Inflammatory macrophage (primary cell): ENCODE results near the gene TBXA2R.

ENCODE experiments used
- DNase-seq, 2 donors: peaks; one replicate each; pipeline ENCODE4 v3.0.0-alpha.2; 2020 to 2022

The TBXA2R gene

DNA sequence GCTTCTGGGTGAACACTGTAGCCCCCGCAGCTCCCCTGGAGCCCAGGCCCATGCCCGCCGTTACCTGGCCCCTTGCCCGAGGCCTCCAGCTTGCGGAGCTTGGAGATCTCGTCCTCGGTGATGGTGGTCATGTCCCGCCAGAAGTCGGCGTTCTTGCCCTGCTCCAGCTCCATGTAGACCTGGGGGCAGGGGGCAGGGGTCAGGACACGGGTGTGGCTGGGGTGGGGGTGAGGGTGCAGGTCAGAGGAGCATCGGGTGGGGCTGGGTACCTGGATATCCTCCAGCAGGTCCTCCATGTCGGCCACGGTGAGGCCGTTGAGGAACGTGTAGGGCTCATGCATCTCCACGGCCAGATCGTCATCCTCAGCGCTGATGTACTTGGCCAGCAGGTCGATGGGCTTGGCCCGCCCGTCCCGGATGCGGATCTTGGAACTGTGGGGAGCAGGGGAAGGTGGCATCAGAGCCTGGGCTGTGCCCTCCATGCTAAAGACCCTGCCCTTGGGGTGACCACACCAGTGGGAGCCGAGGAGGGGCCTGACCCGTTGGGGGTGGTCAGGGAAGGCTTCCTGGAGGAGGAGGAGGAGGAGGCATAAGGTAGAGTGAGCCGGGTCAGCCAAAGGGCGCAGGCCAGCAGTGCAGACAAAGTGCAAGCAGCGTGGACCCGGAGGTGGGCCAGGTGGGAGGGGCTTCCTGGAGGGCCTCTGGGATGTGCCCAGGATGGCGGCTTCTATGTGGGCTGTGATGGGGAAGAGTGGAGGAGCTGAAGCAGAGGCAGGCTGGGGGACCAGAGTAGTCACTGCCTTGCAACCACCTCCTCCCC lies 12.3 kb upstream of the TBXA2R start:
- no peak for DNase-seq

DNA sequence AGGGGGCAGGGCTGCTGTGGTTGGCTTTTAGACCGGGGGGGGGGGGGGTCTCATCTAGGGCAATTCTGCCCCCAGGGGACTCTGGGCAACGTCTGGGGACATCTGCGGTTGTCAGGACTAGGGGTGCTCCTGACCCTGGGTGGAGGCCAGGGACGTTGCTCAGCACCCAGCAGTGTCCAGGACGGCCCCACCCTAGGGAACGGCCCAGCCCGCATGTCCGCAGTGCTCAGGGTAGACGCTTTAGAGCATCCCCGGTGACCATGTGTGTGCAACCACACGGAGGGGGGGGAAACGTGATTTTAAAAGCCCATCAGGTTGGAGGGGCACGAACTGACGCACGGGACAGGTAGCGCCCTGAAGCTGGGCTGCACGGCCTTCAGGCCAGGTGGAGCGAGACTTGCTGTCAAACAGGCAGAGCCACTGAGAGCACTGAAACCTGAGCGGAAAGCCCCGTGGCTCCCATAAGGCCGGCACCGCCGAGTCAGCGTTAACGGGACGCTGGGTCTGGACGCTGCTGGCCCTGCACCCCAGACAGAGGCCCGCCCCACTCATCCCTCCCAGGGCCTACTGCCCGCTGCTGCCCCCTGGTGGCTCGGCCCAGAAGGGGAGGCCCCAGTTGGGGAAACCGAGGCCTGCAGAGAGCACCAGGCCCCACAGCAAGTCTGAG lies 11.6 kb upstream of the TBXA2R start:
- peak; percentile 51 to 54 for DNase-seq

DNA sequence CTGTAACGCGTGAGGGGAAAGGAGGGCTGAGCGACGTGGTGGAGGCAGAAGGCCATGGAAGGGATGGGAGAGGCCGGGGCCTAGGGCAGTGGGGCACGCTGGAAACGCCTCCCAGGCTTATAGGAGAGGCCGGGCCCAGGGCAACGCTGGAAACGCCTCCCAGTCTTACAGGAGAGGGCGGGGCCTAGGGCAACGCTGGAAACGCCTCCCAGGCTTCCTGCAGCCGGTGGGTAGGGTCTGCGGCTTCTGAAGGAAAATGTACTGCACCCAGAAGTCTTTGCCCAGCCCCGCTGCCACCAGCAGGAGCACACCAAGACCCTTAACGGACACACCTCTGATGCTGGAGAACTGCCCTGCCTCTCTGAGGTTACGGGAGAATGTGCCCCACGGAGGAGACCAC lies 10.8 kb upstream of the TBXA2R start:
- peak in 1 of 2 donors; percentile 8 for DNase-seq

DNA sequence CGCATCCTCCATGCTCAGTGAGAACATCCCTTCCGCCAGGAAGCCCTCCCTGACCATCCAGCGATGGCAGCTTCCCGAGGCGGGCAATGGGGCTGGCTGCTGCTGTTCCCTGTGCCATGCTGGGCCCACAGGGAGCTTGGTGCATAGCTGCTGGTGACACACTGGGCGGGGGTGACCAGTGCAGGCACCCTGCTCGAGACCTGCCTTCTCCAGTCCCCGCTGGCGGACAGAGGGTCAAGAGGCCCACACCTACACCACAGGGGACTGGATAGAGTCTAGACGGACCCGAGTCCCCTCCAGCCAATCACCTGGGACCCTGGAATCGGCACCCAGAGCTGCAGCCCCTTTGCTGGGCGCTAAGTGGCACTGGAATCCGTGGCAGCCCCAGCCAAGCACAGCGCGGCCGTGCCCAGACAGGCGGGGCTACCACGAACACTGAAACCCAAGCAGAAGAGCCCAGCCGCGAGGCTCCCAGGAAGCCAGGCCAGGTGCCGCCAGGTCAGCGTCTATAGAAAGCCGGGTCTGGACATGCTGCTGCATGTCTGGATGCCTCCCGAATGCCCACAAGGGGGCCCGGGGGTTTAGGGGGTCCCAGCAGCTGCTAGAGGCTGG lies 9.0 kb upstream of the TBXA2R start:
- DNase-seq = no peak

DNA sequence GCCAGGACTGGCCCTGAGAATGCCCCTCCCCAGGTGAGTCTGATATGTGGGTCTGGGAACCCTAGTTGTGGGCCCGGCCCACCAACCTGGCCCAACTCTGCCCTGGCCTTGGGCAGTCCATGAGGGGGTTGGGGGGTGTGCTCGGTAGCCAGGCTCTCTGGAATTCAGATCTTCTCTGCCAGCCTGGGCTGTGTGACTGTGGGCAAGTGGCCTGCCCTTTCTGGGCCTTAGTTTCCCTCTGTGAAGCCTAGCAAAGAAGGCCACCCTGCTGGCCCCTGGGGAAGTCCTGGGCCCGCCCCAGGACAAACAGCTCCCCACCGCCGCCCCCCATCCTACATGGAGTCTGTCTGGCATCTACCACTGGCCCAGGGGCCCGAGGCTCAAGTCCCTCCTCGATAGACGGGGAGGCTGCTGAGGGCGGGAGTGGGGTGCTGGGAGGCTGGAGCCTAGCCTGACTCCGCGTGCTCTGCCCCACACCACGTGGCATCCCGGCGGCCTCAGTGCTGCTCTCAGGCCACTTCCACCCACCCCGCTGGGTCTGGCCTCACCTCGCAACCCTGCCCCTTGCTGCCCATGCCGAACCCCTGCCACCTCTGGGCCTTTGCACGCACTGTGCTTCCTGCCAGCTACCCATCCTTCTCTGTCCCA lies 8.3 kb upstream of the TBXA2R start:
- DNase-seq = no peak

DNA sequence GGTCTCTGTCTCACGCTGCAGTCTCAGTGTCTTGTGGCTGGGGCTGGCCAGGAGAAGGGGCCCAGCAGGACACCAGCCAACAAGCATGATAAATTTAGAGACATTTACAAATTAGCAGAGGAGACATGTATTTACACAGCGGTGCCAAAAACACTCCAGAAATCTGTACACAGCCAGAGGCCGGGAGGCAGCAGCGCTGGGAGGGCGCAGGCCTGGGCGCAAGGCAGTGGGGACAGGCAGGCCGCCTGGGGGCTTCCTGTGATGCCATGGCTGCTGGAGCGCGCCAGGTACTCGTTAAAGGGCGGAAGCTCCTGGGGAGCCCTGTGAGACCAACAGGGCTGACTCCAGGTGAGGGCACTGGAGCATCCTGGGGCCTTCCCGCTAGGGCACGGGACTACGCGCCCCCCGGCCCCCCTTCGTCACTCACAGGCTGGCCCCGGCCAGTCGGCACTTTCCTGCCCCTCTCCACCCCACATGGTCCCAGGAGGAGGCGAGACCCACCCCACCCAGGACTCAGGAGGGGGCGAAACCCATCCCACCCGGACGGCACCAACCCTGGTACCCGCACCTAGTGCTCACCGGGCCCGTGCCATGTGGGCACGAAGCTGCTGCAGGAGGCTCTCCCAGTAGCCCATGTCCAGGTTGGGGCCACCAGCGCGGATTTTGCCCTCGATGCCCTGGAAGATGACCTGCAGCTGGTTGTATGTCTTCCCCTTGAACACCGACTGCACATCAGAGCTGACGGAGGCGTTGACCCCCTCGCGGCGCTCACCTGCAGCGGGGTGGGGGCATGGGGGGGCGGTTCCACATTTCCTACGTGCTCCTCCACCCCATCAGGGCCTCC lies 7.4 kb upstream of the TBXA2R start:
- DNase-seq = no peak

DNA sequence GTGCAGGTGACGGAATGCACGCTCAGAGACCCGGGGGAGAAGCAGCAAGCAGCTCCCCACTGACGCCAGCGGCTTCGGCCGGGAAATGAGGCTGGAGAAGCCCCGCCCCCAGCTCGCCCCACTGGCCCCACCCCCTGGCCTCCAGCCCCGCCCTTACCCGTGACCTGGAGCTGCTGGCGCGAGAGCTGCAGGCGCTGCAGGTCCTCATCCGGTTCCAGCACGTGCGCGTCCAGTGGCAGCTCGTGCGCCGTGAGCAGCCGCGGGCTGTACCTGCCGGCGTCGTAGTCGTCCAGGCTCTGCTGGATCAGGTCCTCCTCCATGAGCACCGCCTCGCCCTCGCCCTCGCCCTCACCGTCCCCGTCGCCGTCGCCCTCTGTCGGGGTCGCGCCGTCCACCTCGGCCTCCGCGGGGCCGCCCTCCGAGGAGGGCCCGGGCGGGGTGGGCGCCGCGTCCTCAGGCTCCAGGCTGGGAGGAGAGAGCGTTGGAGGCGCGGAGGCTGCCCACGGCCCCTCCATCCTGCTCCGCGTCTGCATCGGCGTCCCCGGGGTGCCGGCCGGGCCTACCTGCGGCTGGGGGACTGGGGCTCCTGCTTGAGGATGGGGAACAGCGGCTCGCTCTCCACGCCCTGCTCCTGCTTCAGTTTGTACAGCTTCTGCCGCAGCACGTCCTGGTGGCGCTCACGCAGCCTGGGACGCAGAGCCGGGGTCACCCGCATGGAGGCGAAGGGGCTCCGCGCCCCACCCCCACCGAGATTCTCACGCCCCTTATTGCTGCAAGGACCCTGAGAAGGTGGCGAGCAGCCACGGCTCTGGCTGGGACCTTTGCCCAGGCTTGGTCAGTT lies 6.4 kb upstream of the TBXA2R start:
- no peak for DNase-seq

DNA sequence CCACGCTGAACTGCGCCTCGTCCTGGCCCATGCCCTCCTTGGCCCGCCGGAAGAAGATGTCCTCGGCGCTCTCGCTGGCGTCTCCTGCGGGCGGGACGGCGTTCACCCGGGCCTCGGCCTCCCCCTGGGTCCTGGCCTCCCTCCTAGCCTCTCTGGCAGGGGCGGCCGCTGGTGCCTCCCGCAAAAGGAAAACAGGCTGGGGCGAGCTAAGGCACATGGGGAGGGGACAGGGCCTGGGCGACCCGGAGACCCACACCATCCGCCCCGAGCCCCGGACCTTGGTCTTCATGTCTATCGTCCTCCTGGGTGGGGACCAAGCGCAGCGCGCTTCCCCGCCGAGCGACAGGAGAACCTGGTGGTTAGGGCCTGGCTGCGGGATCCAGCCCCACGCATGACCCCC lies 5.7 kb upstream of the TBXA2R start:
- DNase-seq = no peak

DNA sequence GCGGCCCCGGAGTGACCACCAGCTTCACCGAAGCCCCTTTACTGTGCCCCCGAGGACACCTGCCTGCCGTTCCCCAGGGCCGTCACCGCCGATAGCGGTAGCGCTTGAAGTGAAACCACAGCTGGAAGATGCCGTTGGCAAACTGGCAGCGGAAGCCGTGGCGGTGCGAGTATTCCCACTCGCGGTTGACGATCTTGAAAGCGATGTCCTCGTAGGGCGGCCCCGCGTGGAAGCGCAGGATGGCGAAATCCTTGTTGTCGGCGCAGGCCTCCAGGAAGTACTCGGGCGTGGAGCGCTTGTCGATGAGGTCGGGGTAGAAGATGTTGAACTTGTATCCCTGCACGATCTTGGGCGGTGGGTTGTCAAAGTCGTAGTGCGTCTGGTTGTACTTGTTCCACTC lies 5.2 kb upstream of the TBXA2R start:
- no peak for DNase-seq

DNA sequence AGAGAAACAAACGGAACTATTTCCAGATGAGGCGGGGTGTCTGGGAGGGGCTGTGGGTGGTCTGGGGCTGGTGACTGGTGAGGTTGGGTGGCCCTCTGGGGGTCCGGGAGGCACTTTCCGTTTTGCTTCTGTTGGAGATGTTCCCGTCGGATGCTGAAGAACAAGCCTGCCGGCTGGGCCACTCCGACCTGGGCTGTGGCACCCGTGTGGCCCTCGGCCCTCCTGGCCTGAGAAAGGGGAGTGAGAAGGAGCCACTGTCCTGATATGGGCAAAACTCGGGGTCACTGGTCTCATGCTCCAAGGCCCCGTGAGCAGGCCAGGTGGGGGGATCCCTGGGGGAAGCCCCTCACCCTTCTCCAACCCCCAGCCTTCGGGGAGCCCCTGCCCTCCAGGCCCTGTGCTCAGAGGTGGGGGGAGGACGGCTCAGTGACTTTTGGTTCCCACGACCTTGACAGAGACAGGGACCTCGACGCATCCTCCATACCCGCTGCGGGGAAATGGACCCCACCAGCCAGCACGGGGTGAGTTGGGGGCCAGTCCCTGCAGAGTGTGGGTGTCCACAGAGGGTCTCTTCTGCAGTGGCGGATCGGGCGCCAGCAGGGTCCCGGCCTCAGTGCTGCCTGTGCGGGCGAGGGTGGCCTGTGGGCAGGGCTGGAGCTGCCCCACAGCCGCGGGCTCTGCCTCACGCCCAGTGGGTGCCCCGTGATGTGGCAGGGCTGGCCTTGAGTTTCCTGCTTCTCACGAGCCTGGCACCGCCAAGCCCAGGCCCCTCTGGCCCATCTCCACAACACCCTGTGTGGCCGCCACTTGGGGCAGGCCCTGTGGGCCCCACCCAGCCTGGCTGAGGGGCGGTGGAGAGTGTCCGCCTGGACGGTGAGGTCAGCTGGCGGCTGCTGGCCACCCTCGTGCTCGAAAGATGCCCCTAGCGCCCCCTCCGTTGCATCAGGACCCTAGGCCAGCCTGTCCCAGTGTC lies 4.4 kb upstream of the TBXA2R start:
- DNase-seq = no peak

DNA sequence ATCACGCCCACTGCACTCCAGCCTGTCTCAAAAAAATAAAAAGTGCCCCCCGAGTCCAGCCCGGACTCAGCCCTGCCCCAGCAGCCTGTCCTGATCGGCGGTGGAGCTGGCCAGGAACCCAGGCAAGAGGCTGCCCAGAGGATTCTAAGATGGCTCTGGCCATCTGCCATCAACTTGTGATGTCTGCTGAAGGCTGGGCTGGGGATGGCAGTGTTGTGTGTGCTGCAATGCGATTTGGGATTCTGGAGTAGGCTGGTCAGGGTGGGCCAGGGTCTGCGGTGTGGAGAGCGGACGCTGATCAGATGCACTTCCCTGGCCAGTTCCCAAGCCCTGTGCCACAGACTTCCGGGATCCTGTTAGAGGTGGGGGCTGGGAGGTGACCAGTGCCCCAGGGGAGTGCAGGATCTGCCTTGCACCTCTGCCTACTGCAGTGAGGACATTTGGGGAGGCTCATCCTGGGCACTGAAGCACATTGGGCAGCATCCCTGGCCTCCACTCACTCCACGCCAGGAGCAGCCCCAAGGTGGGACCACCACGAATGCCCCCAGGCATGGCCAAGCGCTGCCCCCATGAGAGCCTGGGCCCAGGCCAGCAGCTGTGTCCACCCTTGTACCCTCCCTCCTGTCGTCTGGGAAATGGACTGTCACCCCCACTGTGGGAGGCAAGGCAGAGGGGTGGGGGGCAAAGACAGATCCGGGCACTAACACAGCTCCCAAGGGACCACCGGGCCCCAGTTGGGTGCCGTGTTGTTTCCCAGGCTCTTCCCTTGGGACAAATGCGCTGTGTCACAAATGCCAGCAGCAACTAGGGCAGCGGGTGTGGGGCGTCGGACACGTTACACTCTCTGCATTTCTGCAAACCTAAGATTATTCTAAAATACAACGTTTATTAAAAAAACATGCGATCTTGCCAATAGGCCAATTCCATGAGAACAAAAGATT lies 3.4 kb upstream of the TBXA2R start:
- DNase-seq = no peak

DNA sequence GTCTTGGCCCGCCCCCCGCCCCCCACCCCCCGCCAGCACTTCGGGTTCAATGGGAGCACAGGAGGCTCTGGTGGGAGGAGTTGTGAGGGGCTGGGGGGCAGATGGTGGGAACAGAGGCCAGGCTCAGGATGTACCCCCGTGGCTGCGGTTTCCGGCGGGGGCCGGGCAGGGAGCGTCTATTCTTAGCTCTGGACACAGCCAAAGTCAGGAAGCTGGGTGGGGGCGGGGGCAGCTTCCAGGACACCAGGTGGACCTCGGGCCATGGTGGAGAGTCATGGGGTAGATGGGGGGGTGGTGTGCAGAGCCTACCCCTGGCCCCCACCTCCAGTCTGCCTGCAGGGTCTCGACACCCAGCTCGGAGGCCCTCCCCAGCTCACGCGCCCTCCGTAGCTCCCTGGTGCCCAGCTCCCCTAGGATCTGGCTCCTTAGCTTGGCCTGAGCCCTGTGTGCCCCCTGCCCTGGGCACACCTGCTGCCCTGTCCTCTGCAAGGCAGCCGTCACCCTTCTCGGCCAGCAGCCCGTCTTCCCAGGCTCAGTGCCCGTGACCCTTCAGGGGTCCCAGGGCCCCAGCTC lies 2.2 kb upstream of the TBXA2R start:
- DNase-seq = peak in 1 of 2 donors; percentile 45

DNA sequence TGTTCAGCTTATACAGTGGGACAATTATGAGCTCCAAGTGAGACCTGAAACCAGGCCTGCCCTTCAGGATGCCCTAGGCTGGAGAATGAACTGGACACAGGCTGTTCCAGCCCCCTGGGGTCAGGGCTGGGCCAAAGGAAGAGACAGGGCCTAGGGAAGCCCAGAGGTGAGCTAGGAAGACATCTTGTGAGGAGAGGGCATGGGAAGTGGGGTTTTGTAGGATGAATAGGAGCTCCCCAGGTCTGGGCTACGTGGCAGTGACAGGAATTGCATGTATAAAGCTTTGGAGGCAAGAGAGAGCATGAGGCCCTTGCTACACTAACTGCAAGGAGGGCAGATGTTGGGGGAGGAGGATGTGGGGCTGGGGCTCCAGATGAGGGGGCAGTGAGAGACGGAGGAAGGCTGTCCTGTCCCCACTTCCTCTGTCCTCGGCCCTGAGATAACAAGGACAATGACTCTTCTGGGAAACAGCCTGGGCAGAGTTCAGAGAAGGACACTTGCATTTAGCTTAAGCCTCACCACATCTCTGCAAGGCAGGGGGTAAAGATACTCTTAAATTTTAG lies 1.5 kb upstream of the TBXA2R start:
- DNase-seq = peak in 1 of 2 donors; percentile 20

DNA sequence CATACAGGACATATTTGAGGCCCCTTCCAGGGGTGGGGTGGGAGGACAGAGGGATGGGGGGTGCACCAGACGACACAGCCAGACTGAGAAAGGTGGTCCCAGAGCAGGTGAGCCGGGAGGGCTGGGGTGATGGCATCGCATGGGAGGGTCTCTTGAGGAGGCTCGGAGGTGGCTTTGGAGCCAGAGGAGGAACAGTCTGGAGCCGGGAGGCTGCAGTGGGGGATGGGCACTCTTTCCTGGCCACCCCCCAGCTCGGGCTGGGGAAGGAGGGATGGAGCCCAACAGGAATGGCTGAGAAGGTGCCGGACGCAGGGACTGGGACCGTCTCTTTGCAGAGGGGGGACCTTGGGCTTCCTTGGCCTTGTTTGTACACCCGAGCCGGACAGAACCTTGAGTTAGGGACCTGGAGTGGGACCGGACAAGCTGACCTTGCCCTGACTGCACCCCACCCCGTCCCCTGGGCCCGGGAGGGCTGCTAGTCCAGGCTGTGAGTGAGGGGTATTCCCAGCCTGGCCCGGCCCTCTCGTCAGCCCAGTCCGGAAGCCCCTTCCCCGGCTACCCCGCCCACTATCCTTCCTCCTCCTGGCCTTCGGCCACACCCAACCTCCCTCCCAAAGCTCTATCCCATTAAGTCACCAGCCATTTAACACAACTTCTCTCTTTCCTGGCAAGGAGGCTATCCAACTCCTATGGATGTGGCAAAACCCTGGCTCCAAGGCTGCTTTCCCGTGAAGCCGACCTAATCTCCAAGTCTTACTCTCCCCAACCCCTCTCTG lies 816 bp upstream of the TBXA2R start:
- peak; percentile 32 to 60 for DNase-seq

DNA sequence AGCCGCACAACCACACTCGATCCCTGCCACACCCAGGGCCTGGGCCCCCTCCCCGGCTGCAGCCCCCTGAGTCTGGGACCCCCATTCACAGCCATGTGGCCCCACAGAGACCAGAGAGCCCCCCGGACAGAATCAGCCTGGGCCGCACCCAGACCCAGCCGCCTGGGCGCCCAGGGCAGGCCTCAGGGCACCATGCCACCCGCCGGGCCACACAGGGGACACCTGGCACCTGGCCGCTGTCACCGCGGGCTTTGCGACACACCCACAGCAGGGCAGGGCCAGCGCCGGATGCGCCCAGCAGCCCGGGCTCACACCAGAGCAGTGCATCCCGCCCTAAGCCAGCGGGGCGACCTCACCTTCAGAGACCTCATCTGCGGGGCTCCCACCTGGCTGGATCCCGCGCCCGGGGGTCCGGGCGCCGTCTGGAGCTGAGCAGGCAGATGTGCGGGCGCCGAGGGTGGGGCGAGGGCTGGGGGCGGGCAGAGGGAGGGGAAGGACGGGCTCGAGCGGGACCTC lies 443 bp downstream of the TBXA2R start:
- no peak for DNase-seq

DNA sequence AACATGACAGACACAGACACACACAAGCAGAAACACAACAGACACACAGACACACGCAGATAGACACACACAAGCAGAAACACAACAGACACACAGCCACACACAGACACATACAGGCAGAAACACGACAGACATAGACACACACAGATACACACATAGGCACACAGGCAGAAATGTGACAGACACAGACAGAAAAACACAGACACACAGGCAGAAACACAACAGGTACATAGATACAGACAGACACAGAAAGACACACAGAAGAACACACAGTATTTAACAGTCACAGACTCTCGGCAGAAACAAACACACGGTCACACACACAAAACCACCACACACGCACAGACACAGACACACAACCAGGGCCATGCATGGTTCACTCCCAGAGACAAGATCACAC lies 905 bp downstream of the TBXA2R start:
- no peak for DNase-seq

DNA sequence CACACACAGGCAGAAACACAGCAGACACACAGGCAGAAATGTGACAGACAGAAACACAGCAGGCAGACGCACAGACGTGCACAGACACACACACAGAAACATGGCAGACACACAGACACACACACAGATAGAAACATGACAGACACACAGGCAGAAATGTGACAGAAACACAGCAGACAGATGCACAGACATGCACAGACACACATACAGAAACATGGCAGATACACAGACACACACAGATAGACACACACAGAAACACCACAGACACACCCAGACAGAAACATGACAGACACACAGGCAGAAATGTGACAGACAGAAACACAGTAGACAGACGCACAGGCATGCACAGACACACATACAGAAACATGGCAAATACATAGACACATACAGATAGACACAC lies 1.3 kb downstream of the TBXA2R start:
- no peak for DNase-seq
